ENCODE results near the gene DGLUCY. TPM values are rescaled to one million over a fixed set of nuclear protein-coding genes. Genes with fewer than 3 reads are reported as not detected.

DGLUCY gene
- total RNA-seq, 1 donor: 45.6 TPM

GRCh38 chr14:91164676-91165075, 50.8 kb downstream of the DGLUCY start:
- H3K27me3 ChIP-seq (ENCODE audit: insufficient read depth, low read length): no peaks in the 10 kb centered on the region
- TF ChIP-seq, protein P1, sequence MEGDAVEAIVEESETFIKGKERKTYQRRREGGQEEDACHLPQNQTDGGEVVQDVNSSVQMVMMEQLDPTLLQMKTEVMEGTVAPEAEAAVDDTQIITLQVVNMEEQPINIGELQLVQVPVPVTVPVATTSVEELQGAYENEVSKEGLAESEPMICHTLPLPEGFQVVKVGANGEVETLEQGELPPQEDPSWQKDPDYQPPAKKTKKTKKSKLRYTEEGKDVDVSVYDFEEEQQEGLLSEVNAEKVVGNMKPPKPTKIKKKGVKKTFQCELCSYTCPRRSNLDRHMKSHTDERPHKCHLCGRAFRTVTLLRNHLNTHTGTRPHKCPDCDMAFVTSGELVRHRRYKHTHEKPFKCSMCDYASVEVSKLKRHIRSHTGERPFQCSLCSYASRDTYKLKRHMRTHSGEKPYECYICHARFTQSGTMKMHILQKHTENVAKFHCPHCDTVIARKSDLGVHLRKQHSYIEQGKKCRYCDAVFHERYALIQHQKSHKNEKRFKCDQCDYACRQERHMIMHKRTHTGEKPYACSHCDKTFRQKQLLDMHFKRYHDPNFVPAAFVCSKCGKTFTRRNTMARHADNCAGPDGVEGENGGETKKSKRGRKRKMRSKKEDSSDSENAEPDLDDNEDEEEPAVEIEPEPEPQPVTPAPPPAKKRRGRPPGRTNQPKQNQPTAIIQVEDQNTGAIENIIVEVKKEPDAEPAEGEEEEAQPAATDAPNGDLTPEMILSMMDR (IDR thresholded peaks at IDR 0.05; ENCODE audit: extremely low read depth, low read depth, low read length): no peak
- no peaks in the 10 kb centered on the region for H3K9me3 ChIP-seq (ENCODE audit: low read depth, low read length)
- no peaks in the 10 kb centered on the region for H3K4me1 ChIP-seq (ENCODE audit: insufficient read depth, low read length)
- H4K20me1 ChIP-seq (ENCODE audit: insufficient read depth, low read length): no peaks in the 10 kb centered on the region
- H2AFZ ChIP-seq (ENCODE audit: low read length): no peak overlapping the region
- no peak for DNase-seq (ENCODE audit: insufficient read length, low spot score, missing footprints)
- no peak overlapping the region for H3K27ac ChIP-seq (ENCODE audit: low read depth, low read length)
- H3K4me3 ChIP-seq (ENCODE audit: insufficient read depth, low read length): no peak overlapping the region
- H3K4me2 ChIP-seq (ENCODE audit: insufficient read depth, low read length): no peak overlapping the region
- H3K79me2 ChIP-seq (ENCODE audit: insufficient read depth, low read length): no peaks in the 10 kb centered on the region
- peaks cover 33% of the 10 kb centered on the region for H3K36me3 ChIP-seq (ENCODE audit: insufficient read depth, low read length)

GRCh38 chr14:91167380-91167770, 53.5 kb downstream of the DGLUCY start:
- no peak overlapping the region for H2AFZ ChIP-seq (ENCODE audit: low read length)
- H3K36me3 ChIP-seq (ENCODE audit: insufficient read depth, low read length): peaks cover 18% of the 10 kb centered on the region
- H3K27me3 ChIP-seq (ENCODE audit: insufficient read depth, low read length): no peaks in the 10 kb centered on the region
- no peak overlapping the region for H3K4me2 ChIP-seq (ENCODE audit: insufficient read depth, low read length)
- H3K79me2 ChIP-seq (ENCODE audit: insufficient read depth, low read length): no peaks in the 10 kb centered on the region
- no peaks in the 10 kb centered on the region for H3K4me1 ChIP-seq (ENCODE audit: insufficient read depth, low read length)
- TF ChIP-seq, protein P1 (IDR thresholded peaks at IDR 0.05; ENCODE audit: extremely low read depth, low read depth, low read length): no peak
- DNase-seq (ENCODE audit: insufficient read length, low spot score, missing footprints): no peak
- H3K27ac ChIP-seq (ENCODE audit: low read depth, low read length): no peak overlapping the region
- H3K9me3 ChIP-seq (ENCODE audit: low read depth, low read length): no peaks in the 10 kb centered on the region
- no peaks in the 10 kb centered on the region for H4K20me1 ChIP-seq (ENCODE audit: insufficient read depth, low read length)
- H3K4me3 ChIP-seq (ENCODE audit: insufficient read depth, low read length): no peak overlapping the region

GRCh38 chr14:91169951-91170350, 56.1 kb downstream of the DGLUCY start:
- Histone ChIP-seq H3K4me1 (ENCODE audit: insufficient read depth, low read length) (no peaks in the 10 kb centered on the region), H2AFZ (ENCODE audit: low read length) (no peak overlapping the region), H3K27me3 (ENCODE audit: insufficient read depth, low read length) (no peaks in the 10 kb centered on the region), H3K4me3 (ENCODE audit: insufficient read depth, low read length) (no peak overlapping the region), H4K20me1 (ENCODE audit: insufficient read depth, low read length) (no peaks in the 10 kb centered on the region), H3K9me3 (ENCODE audit: low read depth, low read length) (no peaks in the 10 kb centered on the region), H3K27ac (ENCODE audit: low read depth, low read length) (no peak overlapping the region), H3K4me2 (ENCODE audit: insufficient read depth, low read length) (no peak overlapping the region), H3K79me2 (ENCODE audit: insufficient read depth, low read length) (no peaks in the 10 kb centered on the region), H3K36me3 (ENCODE audit: insufficient read depth, low read length) (peaks cover 11% of the 10 kb centered on the region)
- TF ChIP-seq, protein P1 (IDR thresholded peaks at IDR 0.05; ENCODE audit: extremely low read depth, low read depth, low read length): no peak
- DNase-seq (ENCODE audit: insufficient read length, low spot score, missing footprints): no peak

DNA sequence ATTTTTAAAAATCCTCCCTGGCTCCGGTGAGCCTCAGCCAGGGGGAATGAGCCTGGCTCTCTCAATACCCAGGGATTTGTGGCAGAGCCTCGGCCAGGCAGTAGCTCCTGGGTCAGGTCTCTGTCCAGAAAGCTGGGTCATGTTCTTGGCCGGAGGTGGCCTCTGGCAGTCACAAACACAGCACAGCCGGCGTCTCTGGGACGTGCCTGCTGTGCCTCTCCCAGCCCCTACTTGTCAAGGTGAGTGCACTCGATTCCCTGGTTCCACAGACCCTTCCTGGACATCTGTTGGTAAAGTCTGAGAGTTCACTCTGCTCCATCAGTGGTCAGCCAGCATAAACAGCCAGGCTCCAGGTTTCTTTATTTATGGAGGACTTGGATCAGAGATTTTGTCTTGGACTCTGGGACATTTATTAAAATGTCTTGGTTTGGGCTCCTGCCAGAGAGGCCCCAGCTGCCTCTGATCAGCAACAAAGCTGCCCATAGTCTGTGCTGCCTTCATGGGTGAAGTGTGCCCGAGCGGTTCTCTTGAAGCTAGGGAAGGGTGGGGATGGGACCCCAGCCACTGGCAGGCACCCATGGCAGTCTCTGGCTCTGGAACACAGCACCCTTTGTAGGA, 56.7 kb downstream of the DGLUCY start:
- Histone ChIP-seq H4K20me1 (ENCODE audit: insufficient read depth, low read length) (no peaks in the 10 kb centered on the region), H3K27ac (ENCODE audit: low read depth, low read length) (no peak overlapping the region), H3K27me3 (ENCODE audit: insufficient read depth, low read length) (no peaks in the 10 kb centered on the region), H3K4me3 (ENCODE audit: insufficient read depth, low read length) (no peak overlapping the region), H3K4me2 (ENCODE audit: insufficient read depth, low read length) (no peak overlapping the region), H3K79me2 (ENCODE audit: insufficient read depth, low read length) (no peaks in the 10 kb centered on the region), H2AFZ (ENCODE audit: low read length) (no peak overlapping the region), H3K4me1 (ENCODE audit: insufficient read depth, low read length) (no peaks in the 10 kb centered on the region), H3K9me3 (ENCODE audit: low read depth, low read length) (no peaks in the 10 kb centered on the region), H3K36me3 (ENCODE audit: insufficient read depth, low read length) (peaks cover 7% of the 10 kb centered on the region)
- DNase-seq (ENCODE audit: insufficient read length, low spot score, missing footprints): no peak
- TF ChIP-seq, protein P1 (IDR thresholded peaks at IDR 0.05; ENCODE audit: extremely low read depth, low read depth, low read length): no peak

Measured in osteoblast (primary cell).